Heart right ventricle (tissue), 16 donors: ENCODE data around the gene CALCOCO1. TPM values are rescaled to one million over a fixed set of nuclear protein-coding genes. Genes with fewer than 3 reads are reported as not detected.

Experiments
- ATAC-seq, 8 donors: fragments of 200-7000 bp; cut with Tn5 transposase; one replicate each; pipeline ENCODE4 v1.9.1; 2020; ENCODE audit warnings: mild to moderate bottlenecking in 8 of 8, moderate library complexity in 8 of 8, moderate number of reproducible peaks in 1 of 8
- DNase-seq, 2 donors: peaks; one replicate each; pipeline ENCODE4 v3.0.0-alpha.2; 2020
- H3K27ac ChIP-seq, 10 donors: fragments of 200-600 bp; sonication (generic) in 2 of 10; one replicate each; pipeline versions ENCODE4 v1.5.0 to v1.8.0; 2020 to 2022; ENCODE audit warnings: mild to moderate bottlenecking in 3 of 10
- H3K27me3 ChIP-seq, 7 donors: fragments of 200-600 bp; one replicate each; pipeline ENCODE4 v1.8.0; 2021 to 2022; ENCODE audit warnings: mild to moderate bottlenecking in 2 of 7
- H3K36me3 ChIP-seq, 9 donors: fragments of 200-600 bp; sonication (generic) in 1 of 9; one replicate each; pipeline versions ENCODE4 v1.5.0 to v1.8.0; 2020 to 2022; ENCODE audit warnings: mild to moderate bottlenecking in 2 of 9
- H3K4me1 ChIP-seq, 9 donors: fragments of 200-600 bp; sonication (generic) in 1 of 9; one replicate each; pipeline versions ENCODE4 v1.5.0 to v1.8.0; 2020 to 2022; ENCODE audit warnings: mild to moderate bottlenecking in 4 of 9
- H3K4me3 ChIP-seq, 10 donors: fragments of 200-600 bp; sonication (generic) in 2 of 10; one replicate each; pipeline versions ENCODE4 v1.5.0 to v1.8.0; 2020 to 2022; ENCODE audit warnings: mild to moderate bottlenecking in 7 of 10, moderate library complexity in 2 of 10
- H3K9me3 ChIP-seq, 11 donors: fragments of 200-600 bp in 10 of 11; sonication (generic) in 2 of 11; one replicate each; pipeline versions ENCODE4 v1.5.0 to v1.8.0; 2013 to 2022; ENCODE audit warnings: mild to moderate bottlenecking in 2 of 11, control low read depth in 1 of 11, moderate library complexity in 1 of 11
- WGBS, 2 donors: extraction: QIAGEN DNeasy Blood & Tissue Kit; methylation state at CpG; one replicate each; pipeline ENCODE4 v1.1.7; 2013; ENCODE audit warnings: inconsistent platforms in 1 of 2; 5-methylcytosine and 5-hydroxymethylcytosine counted together
- intact Hi-C, 10 donors: fragments of 100-400 bp; cut with DNase I; formaldehyde crosslinking; loops; one replicate each; pipeline versions ENCODE4 v1.11.1 to v1.14.2; 2022
- polyA plus RNA-seq, 2 donors: library from polyadenylated mRNA; stranded (reverse); fragments of 200-250 nt; gene quantifications; one replicate each; pipeline ENCODE4 v1.2.3, GENCODE V29; 2013
- total RNA-seq, 10 donors: library from RNA; stranded (reverse); fragmentation: NEBNext Ultra II Directional in 3 of 10; extraction: Animal tissue kit (Norgen Biotek cat#: 25700) in 3 of 10; gene quantifications; one replicate each; pipeline versions ENCODE4 v1.2.1 to v1.2.4, GENCODE V29; 2021 to 2023
- TF ChIP-seq, protein P1 (sequence below), 9 donors: fragments of 200-600 bp; sonication (generic) in 2 of 9; IDR thresholded peaks; one replicate each; pipeline versions ENCODE4 v1.5.0 to v1.8.0; 2021 to 2022; ENCODE audit warnings: antibody characterized with exemption in 9 of 9, mild to moderate bottlenecking in 5 of 9, moderate library complexity in 1 of 9
- donor health status: Arrhythmogenic right ventricular cardiomyopathy.
- donor health status: ischemic (EF 13 %, LVEDD 7.1; RV severe dilation, severe dysfunction).
- donor health status: healthy with polysubstance abuse.
- donor health status: DM: no; HTN: yes; CAD: no.
- donor health status: DM: no; HTN: no; CAD: no.
- donor health status: ischemic (EF 25% LVEDD 6.9; RV normal size, moderate dysfunction).
- donor health status: ischemic (EF 25% LVEDD 5.7; RV mildly dilated, moderate dysfunction).
- donor health status: healthy.
- donor health status: DM: yes; HTN: yes; CAD: no.
- donor health status: Ischemic cardiomyopathy.
- donor health status: ischemic (EF 35%, LVEDD 5.7; RV mildly dilated, moderate dysfunction).
- donor health status: nonischemic (EF 11% LVEDD 7.7; RV severe dilation, severe dysfunction).
- donor health status: DM: yes; HTN: yes; CAD: no.
- donor health status: PGD.
- donor health status: ischemic (EF 29% LVEDD 5.4; RV normal size, mild dysfunction).
- donor health status: nonischemic (EF 23%, LVEDD 6.1; RV moderate dilation, normal function).

CALCOCO1 gene
- total and polyA plus RNA-seq, 12 donors = 105 to 264 (median 198) TPM

DNA sequence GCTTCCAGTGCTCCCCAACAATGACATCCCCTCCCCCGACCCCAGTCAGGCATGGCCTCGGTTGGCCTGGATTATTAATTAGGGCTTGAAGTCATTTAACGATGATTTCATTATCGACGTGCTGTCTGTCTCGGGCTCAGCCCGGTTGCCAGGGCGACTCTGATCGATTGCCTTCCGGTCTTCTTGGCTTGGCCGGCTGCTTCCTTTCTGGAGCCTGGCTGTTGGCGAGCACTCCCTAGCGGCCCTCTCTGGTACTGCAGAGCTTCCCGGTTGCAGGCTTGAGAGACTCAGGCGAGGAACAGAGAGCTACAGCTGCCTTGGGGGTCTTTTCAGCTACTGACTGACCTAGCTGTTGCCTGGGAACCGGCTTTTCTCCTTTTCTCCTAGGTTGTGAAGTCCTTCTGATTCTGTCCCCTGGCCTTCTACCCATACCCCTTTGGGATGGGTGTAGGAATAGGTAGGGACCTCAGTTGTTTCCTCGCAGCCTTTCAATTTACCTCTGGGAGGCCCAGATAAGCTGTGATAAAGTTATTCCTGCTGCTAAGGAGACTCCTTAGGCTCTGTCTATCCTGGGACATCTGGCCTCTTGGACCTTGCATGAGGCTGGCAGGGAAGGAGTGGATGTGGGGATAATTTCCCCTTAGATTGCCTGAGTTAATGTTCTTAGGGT is 30.0 kb upstream of the CALCOCO1 start:
- DNase-seq (peak; percentile 71 to 79), ATAC-seq (peak in 7 of 8 donors; percentile 36 to 70 (median 53))
- peaks cover 0 to 30% (median 9%) of the 10 kb centered on the region in 9 donors for H3K4me1 ChIP-seq
- H3K27ac ChIP-seq = peak overlapping the region in 1 of 10 donors; percentile 56
- WGBS, 2 donors = 9 to 11% methylated on average over 17 of the region's 17 CpGs
- H3K9me3 ChIP-seq = no peaks in the 10 kb centered on the region
- H3K4me3 ChIP-seq = no peak overlapping the region
- intact Hi-C loops = no loop called here
- H3K27me3 ChIP-seq = peaks cover 0 to 82% (median 33%) of the 10 kb centered on the region in 7 donors
- H3K36me3 ChIP-seq = no peaks in the 10 kb centered on the region
- TF ChIP-seq, protein P1, sequence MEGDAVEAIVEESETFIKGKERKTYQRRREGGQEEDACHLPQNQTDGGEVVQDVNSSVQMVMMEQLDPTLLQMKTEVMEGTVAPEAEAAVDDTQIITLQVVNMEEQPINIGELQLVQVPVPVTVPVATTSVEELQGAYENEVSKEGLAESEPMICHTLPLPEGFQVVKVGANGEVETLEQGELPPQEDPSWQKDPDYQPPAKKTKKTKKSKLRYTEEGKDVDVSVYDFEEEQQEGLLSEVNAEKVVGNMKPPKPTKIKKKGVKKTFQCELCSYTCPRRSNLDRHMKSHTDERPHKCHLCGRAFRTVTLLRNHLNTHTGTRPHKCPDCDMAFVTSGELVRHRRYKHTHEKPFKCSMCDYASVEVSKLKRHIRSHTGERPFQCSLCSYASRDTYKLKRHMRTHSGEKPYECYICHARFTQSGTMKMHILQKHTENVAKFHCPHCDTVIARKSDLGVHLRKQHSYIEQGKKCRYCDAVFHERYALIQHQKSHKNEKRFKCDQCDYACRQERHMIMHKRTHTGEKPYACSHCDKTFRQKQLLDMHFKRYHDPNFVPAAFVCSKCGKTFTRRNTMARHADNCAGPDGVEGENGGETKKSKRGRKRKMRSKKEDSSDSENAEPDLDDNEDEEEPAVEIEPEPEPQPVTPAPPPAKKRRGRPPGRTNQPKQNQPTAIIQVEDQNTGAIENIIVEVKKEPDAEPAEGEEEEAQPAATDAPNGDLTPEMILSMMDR (IDR thresholded peaks at IDR 0.05) = peak; percentile 69 to 94 (median 89)

DNA sequence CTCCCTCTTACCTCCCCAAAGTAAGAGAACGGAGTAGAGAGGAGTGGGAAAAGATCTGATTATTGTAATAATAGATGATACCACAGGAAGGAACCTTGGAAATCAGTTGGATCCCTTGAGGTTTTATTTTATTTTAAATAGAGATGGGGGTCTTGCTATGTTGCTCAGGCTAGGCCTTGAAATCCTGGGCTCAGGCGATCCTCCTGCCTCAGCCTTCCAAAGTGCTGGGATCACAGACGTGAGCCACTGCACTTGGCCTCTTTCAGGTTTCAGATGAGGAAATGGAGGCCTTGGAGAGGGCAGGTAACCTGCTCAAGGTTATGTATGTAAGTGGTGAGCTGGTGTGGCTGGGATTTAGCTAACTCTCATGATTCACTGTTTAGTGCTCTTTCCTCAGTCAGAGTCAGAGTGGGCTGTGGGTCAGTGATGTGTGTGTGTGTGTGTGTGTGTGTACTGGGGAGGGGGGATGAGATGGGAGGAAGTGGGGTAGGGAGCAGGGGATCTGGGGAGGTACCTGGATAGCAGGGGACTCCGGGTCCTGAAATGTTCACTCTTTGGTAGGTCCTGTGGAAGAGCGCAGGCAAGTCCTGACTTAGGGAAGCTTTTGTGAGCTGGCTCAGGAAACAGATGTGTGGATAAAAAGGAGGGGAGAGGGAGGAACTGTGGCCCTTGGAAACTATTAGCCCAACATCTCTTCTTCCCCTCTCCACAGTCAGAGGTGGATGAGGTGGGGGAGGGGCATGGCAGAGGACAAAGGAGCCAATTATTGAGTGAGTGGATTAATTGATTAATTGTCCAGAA is 29.2 kb upstream of the CALCOCO1 start:
- 86 to 88% methylated on average over 5 of the region's 5 CpGs for WGBS, 2 donors
- ATAC-seq = no peak

DNA sequence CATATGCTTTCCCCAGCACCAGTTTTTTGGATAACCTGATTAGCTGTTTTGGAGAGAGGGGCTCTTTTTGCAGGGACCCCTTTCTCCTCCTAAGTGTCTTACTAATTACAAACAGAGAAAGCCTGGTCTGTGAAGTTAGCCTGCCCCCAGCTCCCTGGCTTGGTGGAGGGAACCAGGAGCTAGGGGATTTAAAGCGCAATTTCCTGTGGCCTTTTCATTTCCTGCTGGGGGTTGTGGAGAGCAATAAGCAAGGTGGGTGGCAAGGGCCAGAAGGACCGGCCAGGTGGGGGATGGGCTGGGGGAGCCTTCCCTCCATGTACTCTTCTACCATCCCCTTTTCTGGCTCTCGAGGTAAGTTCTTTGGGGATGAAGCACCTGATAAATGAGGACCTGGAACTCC is 28.6 kb upstream of the CALCOCO1 start:
- Histone ChIP-seq H3K4me1 (peaks cover 0 to 42% (median 18%) of the 10 kb centered on the region in 9 donors), H3K27me3 (peaks cover 0 to 82% (median 35%) of the 10 kb centered on the region in 7 donors), H3K27ac (no peak overlapping the region), H3K9me3 (no peaks in the 10 kb centered on the region), H3K36me3 (no peaks in the 10 kb centered on the region), H3K4me3 (no peak overlapping the region)
- intact Hi-C loops = no loop called here
- 57 to 59% methylated on average over 3 of the region's 3 CpGs for WGBS, 2 donors
- TF ChIP-seq, protein P1 (IDR thresholded peaks at IDR 0.05) = no peak
- no peak for ATAC-seq
- no peak for DNase-seq

More for the DNA sequence above, 29.2 kb upstream of the CALCOCO1 start:
- intact Hi-C loops = no loop called here
- peaks cover 0 to 82% (median 35%) of the 10 kb centered on the region in 7 donors for H3K27me3 ChIP-seq
- DNase-seq = no peak
- no peak overlapping the region for H3K4me3 ChIP-seq
- H3K27ac ChIP-seq = peak overlapping the region in 1 of 10 donors; percentile 56
- peaks cover 0 to 36% (median 14%) of the 10 kb centered on the region in 9 donors for H3K4me1 ChIP-seq
- H3K36me3 ChIP-seq = no peaks in the 10 kb centered on the region
- H3K9me3 ChIP-seq = no peaks in the 10 kb centered on the region
- TF ChIP-seq, protein P1 (IDR thresholded peaks at IDR 0.05) = no peak

DNA sequence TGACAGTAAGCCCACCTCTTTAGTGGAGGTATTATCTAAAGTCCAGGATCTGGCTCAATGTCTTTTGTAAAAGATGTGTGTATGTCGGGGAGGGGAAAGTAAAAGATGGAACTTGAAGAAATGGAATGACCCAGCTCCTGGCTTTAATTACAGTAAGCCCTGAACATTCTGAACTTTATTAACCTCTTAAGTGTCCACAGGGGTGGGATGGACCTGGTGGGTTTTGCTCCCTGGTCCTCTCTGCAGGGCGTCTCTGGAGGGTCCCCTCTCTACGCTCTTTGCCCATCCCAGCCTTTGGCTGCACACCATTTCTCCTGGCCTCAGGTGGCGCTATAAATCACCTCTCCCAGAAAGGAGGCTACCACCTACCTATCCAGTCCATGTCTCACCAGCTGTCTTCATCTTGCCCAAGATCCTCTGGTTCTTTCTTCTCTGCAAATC is 28.2 kb upstream of the CALCOCO1 start:
- no peak overlapping the region for H3K4me3 ChIP-seq
- peaks cover 0 to 84% (median 33%) of the 10 kb centered on the region in 7 donors for H3K27me3 ChIP-seq
- TF ChIP-seq, protein P1 (IDR thresholded peaks at IDR 0.05) = no peak
- H3K36me3 ChIP-seq = no peaks in the 10 kb centered on the region
- ATAC-seq (no peak), DNase-seq (no peak)
- H3K27ac ChIP-seq = no peak overlapping the region
- peaks cover 0 to 46% (median 19%) of the 10 kb centered on the region in 9 donors for H3K4me1 ChIP-seq
- intact Hi-C loops = no loop called here
- no peaks in the 10 kb centered on the region for H3K9me3 ChIP-seq
- 80 to 85% methylated on average over 4 of the region's 4 CpGs for WGBS, 2 donors
